ENCODE measurements around the gene HEATR5B. TPM values are rescaled to one million over a fixed set of nuclear protein-coding genes. Genes with fewer than 3 reads are reported as not detected.

The HEATR5B gene
- 14.7 and 14.8 TPM in 2 replicates for total RNA-seq

- Mint-ChIP-seq H3K27me3 (no peaks in the 10 kb centered on the region), H3K27ac (no peak within 1 kb of the TSS), H3K36me3 (ENCODE audit: low read depth) (peaks cover 34% of the 10 kb centered on the region), H3K9me3 (no peaks in the 10 kb centered on the region), H3K4me3 (no peak within 1 kb of the TSS), H3K4me1 (peaks cover 36% of the 10 kb centered on the region)
- peak; percentile 98 for DNase-seq
- intact Hi-C loops (cut with micrococcal nuclease), result loop anchor here (1.0 to 5.0 kb wide), 5 partner anchors 73 to 303 kb away; partner anchors contain the start of genes CEBPZ, CEBPZOS, EIF2AK2 and NDUFAF7
Measured at GRCh38 chr2:37083873-37084794, at the start of gene HEATR5B, which contains the start of gene GPATCH11. TSS of gene HEATR5B (minus strand) at chr2:37084372. CDS start at chr2:37083414, 958 bp downstream. TSS of gene GPATCH11 (plus strand) at chr2:37084518. CDS start at chr2:37088382, 3,864 bp downstream.

GRCh38 chr2:37132914-37133313 is 48.7 kb upstream of the HEATR5B start:
- intact Hi-C loops (cut with micrococcal nuclease), result no loop called here
- Mint-ChIP-seq H3K4me3 (no peak overlapping the region), H3K27me3 (no peaks in the 10 kb centered on the region), H3K4me1 (peaks cover 10% of the 10 kb centered on the region), H3K36me3 (ENCODE audit: low read depth) (peaks cover 54% of the 10 kb centered on the region), H3K27ac (no peak overlapping the region), H3K9me3 (peaks cover 3% of the 10 kb centered on the region)
- DNase-seq, result no peak

- no peak for DNase-seq
- no peaks in the 10 kb centered on the region for H3K27me3 Mint-ChIP-seq
- H3K27ac Mint-ChIP-seq, result no peak overlapping the region
- H3K36me3 Mint-ChIP-seq (ENCODE audit: low read depth), result peaks cover 69% of the 10 kb centered on the region
- H3K4me1 Mint-ChIP-seq, result peaks cover 9% of the 10 kb centered on the region
- H3K4me3 Mint-ChIP-seq, result no peak overlapping the region
- H3K9me3 Mint-ChIP-seq, result peaks cover 3% of the 10 kb centered on the region
- intact Hi-C loops (cut with micrococcal nuclease), result no loop called here
Measured at GRCh38 chr2:37125416-37125815, 41.2 kb upstream of the HEATR5B start.

- peaks cover 2% of the 10 kb centered on the region for H3K4me1 Mint-ChIP-seq
- peaks cover 55% of the 10 kb centered on the region for H3K36me3 Mint-ChIP-seq (ENCODE audit: low read depth)
- no peak overlapping the region for H3K27ac Mint-ChIP-seq
Measured at GRCh38 chr2:37119157-37119556, 35.0 kb upstream of the HEATR5B start.

GRCh38 chr2:37117566-37117965 is 33.4 kb upstream of the HEATR5B start:
- no peak overlapping the region for H3K4me3 Mint-ChIP-seq
- peaks cover 1% of the 10 kb centered on the region for H3K4me1 Mint-ChIP-seq
- no peak for DNase-seq
- peak overlapping the region; percentile 41 for H3K27ac Mint-ChIP-seq
- no peaks in the 10 kb centered on the region for H3K9me3 Mint-ChIP-seq
- intact Hi-C loops (cut with micrococcal nuclease), result no loop called here
- peaks cover 56% of the 10 kb centered on the region for H3K36me3 Mint-ChIP-seq (ENCODE audit: low read depth)
- no peaks in the 10 kb centered on the region for H3K27me3 Mint-ChIP-seq

More at GRCh38 chr2:37119157-37119556, 35.0 kb upstream of the HEATR5B start:
- no peaks in the 10 kb centered on the region for H3K9me3 Mint-ChIP-seq
- DNase-seq, result no peak
- intact Hi-C loops (cut with micrococcal nuclease), result no loop called here
- no peak overlapping the region for H3K4me3 Mint-ChIP-seq
- H3K27me3 Mint-ChIP-seq, result no peaks in the 10 kb centered on the region

GRCh38 chr2:37111958-37112357 is 27.8 kb upstream of the HEATR5B start:
- peaks cover 62% of the 10 kb centered on the region for H3K36me3 Mint-ChIP-seq (ENCODE audit: low read depth)
- no peaks in the 10 kb centered on the region for H3K27me3 Mint-ChIP-seq
- H3K4me1 Mint-ChIP-seq, result peaks cover 3% of the 10 kb centered on the region
- no peak for DNase-seq
- H3K27ac Mint-ChIP-seq, result no peak overlapping the region
- intact Hi-C loops (cut with micrococcal nuclease), result no loop called here
- H3K4me3 Mint-ChIP-seq, result no peak overlapping the region
- no peaks in the 10 kb centered on the region for H3K9me3 Mint-ChIP-seq

GRCh38 chr2:37110306-37111212 is 26.4 kb upstream of the HEATR5B start:
- peak overlapping the region; percentile 62 for H3K27ac Mint-ChIP-seq
- H3K36me3 Mint-ChIP-seq (ENCODE audit: low read depth), result peaks cover 57% of the 10 kb centered on the region
- no peaks in the 10 kb centered on the region for H3K27me3 Mint-ChIP-seq
- peaks cover 3% of the 10 kb centered on the region for H3K4me1 Mint-ChIP-seq
- H3K9me3 Mint-ChIP-seq, result no peaks in the 10 kb centered on the region
- no peak for DNase-seq
- no peak overlapping the region for H3K4me3 Mint-ChIP-seq
- intact Hi-C loops (cut with micrococcal nuclease), result no loop called here

- no peaks in the 10 kb centered on the region for H3K27me3 Mint-ChIP-seq
- H3K36me3 Mint-ChIP-seq (ENCODE audit: low read depth), result peaks cover 63% of the 10 kb centered on the region
- peaks cover 3% of the 10 kb centered on the region for H3K4me1 Mint-ChIP-seq
- no peak overlapping the region for H3K4me3 Mint-ChIP-seq
- intact Hi-C loops (cut with micrococcal nuclease), result no loop called here
- no peak for DNase-seq
- H3K27ac Mint-ChIP-seq, result no peak overlapping the region
- no peaks in the 10 kb centered on the region for H3K9me3 Mint-ChIP-seq
Measured at GRCh38 chr2:37109523-37109922, 25.4 kb upstream of the HEATR5B start.

GRCh38 chr2:37105150-37105549 is 21.0 kb upstream of the HEATR5B start:
- Mint-ChIP-seq H3K4me3 (no peak overlapping the region), H3K9me3 (no peaks in the 10 kb centered on the region), H3K27me3 (no peaks in the 10 kb centered on the region), H3K27ac (no peak overlapping the region), H3K36me3 (ENCODE audit: low read depth) (peaks cover 61% of the 10 kb centered on the region), H3K4me1 (peaks cover 3% of the 10 kb centered on the region)
- intact Hi-C loops (cut with micrococcal nuclease), result no loop called here
- DNase-seq, result no peak

GRCh38 chr2:37104178-37104577 is 20.0 kb upstream of the HEATR5B start:
- H3K36me3 Mint-ChIP-seq (ENCODE audit: low read depth), result peaks cover 62% of the 10 kb centered on the region
- H3K9me3 Mint-ChIP-seq, result no peaks in the 10 kb centered on the region
- H3K27ac Mint-ChIP-seq, result no peak overlapping the region
- H3K4me1 Mint-ChIP-seq, result peaks cover 3% of the 10 kb centered on the region
- H3K27me3 Mint-ChIP-seq, result no peaks in the 10 kb centered on the region
- no peak for DNase-seq
- no peak overlapping the region for H3K4me3 Mint-ChIP-seq
- intact Hi-C loops (cut with micrococcal nuclease), result no loop called here

GRCh38 chr2:37102588-37102987 is 18.4 kb upstream of the HEATR5B start:
- peaks cover 50% of the 10 kb centered on the region for H3K36me3 Mint-ChIP-seq (ENCODE audit: low read depth)
- no peak overlapping the region for H3K27ac Mint-ChIP-seq
- H3K4me3 Mint-ChIP-seq, result no peak overlapping the region
- H3K4me1 Mint-ChIP-seq, result peaks cover 3% of the 10 kb centered on the region
- no peak for DNase-seq
- H3K27me3 Mint-ChIP-seq, result no peaks in the 10 kb centered on the region
- intact Hi-C loops (cut with micrococcal nuclease), result no loop called here
- no peaks in the 10 kb centered on the region for H3K9me3 Mint-ChIP-seq

GRCh38 chr2:37100054-37100453 is 15.9 kb upstream of the HEATR5B start:
- no peaks in the 10 kb centered on the region for H3K27me3 Mint-ChIP-seq
- no peaks in the 10 kb centered on the region for H3K9me3 Mint-ChIP-seq
- no peak overlapping the region for H3K4me3 Mint-ChIP-seq
- intact Hi-C loops (cut with micrococcal nuclease), result no loop called here
- peaks cover 3% of the 10 kb centered on the region for H3K4me1 Mint-ChIP-seq
- DNase-seq, result no peak
- peaks cover 50% of the 10 kb centered on the region for H3K36me3 Mint-ChIP-seq (ENCODE audit: low read depth)
- H3K27ac Mint-ChIP-seq, result no peak overlapping the region

GRCh38 chr2:37098416-37099118 is 14.4 kb upstream of the HEATR5B start:
- H3K4me3 Mint-ChIP-seq, result no peak overlapping the region
- H3K4me1 Mint-ChIP-seq, result no peaks in the 10 kb centered on the region
- peaks cover 54% of the 10 kb centered on the region for H3K36me3 Mint-ChIP-seq (ENCODE audit: low read depth)
- intact Hi-C loops (cut with micrococcal nuclease), result no loop called here
- no peak overlapping the region for H3K27ac Mint-ChIP-seq
- no peaks in the 10 kb centered on the region for H3K27me3 Mint-ChIP-seq
- H3K9me3 Mint-ChIP-seq, result no peaks in the 10 kb centered on the region
- DNase-seq, result no peak

All from activated CD4-positive, alpha-beta T cell treated with anti-CD3 and anti-CD28 coated beads, Interleukin-2, amount 10 ng/mL, durations not matched to agents 24 days and 14 days (primary cell).